LNCaP clone FGC (cell line): Measurements from ENCODE around the gene REEP3.

Experiments used
- DNase-seq: peaks from one replicate; pipeline ENCODE4 v3.0.0-alpha.2; 2011; ENCODE audit warnings: low read depth
- H3K4me3 ChIP-seq: 2 replicates; pipeline ENCODE4 v1.5.1; 2011; ENCODE audit warnings: mild to moderate bottlenecking, low read depth, low read length, control low read depth
- CTCF ChIP-seq: IDR thresholded peaks from 2 replicates; pipeline ENCODE4 v1.5.1; 2012; ENCODE audit warnings: mild to moderate bottlenecking; ENCODE audit not compliant: control insufficient read depth, insufficient read depth; ENCODE audit errors: extremely low read depth

REEP3 gene

DNA sequence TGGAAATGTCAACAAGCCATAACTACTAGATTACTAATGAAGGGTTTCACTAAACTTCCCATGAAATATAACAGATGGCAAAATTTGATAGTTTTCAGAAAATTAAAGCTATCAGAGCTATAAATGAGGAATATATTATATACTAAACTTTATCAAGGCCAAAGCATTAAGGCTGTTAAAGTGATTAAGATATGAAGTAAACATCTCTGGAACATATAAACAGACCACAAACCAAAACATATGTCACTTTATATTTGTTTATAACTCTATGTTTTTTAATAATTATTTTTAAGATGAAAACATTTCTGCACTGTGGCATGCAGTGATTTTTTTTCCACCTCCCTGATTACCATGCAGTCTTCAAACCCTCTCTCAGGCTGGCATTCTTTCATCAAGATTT is 120.2 kb downstream of the REEP3 start:
- no peak for TF ChIP-seq CTCF
- H3K4me3 ChIP-seq, result no peak overlapping the region
- DNase-seq, result no peak

- DNase-seq, result no peak
- no peak overlapping the region for H3K4me3 ChIP-seq
- no peak for TF ChIP-seq CTCF
Observed at GRCh38 chr10:63641799-63642198, 120.6 kb downstream of the REEP3 start.

- TF ChIP-seq CTCF, result no peak
- DNase-seq, result no peak
- H3K4me3 ChIP-seq, result no peak overlapping the region
Observed at GRCh38 chr10:63642808-63643207, 121.6 kb downstream of the REEP3 start.

- H3K4me3 ChIP-seq, result no peak overlapping the region
- DNase-seq, result no peak
- no peak for TF ChIP-seq CTCF
Observed at GRCh38 chr10:63644418-63645142, 123.4 kb downstream of the REEP3 start.

- H3K4me3 ChIP-seq, result no peak overlapping the region
- no peak for TF ChIP-seq CTCF
- DNase-seq, result no peak
Observed at GRCh38 chr10:63645195-63645594, 124.0 kb downstream of the REEP3 start.

DNA sequence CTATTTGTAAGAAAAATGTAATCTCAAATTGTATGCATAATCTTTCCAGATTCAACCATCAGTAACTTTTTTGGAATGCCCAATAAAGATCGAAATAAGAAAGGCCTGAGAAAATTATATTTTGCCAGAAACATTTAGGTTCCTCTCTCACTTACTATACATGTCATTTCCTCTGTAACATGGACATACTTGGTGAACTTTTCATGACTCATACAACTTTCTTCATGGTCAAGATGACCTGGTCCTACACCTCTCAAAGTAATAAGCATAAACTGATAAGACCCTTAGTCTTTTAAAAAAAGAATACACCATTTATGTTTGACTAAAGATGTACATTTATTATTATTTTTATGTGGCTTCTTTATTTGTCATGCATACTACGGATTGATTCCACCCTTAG is 125.3 kb downstream of the REEP3 start:
- no peak for TF ChIP-seq CTCF
- no peak for DNase-seq
- no peak overlapping the region for H3K4me3 ChIP-seq

DNA sequence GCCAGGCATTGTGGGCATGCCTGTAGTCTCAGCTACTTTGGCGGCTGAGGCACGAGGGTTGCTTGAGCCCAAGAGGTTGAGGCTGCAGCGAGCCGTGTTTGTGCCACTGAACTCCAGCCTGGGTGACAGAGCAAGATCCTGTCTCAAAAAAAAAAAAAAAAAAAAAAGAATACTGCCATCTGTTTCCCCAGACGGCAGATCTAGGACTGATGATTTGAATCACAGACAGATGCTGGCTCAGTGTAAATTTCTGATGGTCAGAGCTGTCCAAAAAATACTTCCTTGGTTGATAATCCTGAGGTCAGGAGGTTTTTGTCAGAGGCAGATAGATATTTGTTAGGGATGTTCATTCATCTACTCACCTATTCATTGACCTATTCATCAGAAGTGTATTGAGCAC is 130.7 kb downstream of the REEP3 start:
- TF ChIP-seq CTCF, result no peak
- no peak overlapping the region for H3K4me3 ChIP-seq
- DNase-seq, result no peak
